Nucleus accumbens (tissue), 56 donors: ENCODE results near the gene MROH2A.
A peak's percentile ranks its signal among the peaks of the same experiment; 100 is the strongest.

Experiments
- DNase-seq, 56 donors: peaks; one replicate each; lab custom pipeline; 2025; lab: John Stamatoyannopoulos, UW

MROH2A gene

GRCh38 chr2:233764264-233764663 lies 13.9 kb upstream of the MROH2A start:
- DNase-seq = no peak

- DNase-seq = no peak
These were observed 13.4 kb upstream of the MROH2A start for GRCh38 chr2:233764761-233765160.

- no peak for DNase-seq
These were observed 11.7 kb upstream of the MROH2A start for GRCh38 chr2:233766416-233766815.

- no peak for DNase-seq
These were observed 10.1 kb upstream of the MROH2A start for GRCh38 chr2:233768076-233768475.

GRCh38 chr2:233769260-233769659 lies 8.9 kb upstream of the MROH2A start:
- DNase-seq = no peak

GRCh38 chr2:233772153-233772552 lies 6.0 kb upstream of the MROH2A start:
- no peak for DNase-seq

GRCh38 chr2:233772583-233772982 lies 5.5 kb upstream of the MROH2A start:
- no peak for DNase-seq

GRCh38 chr2:233773854-233774253 lies 4.3 kb upstream of the MROH2A start:
- DNase-seq = no peak

GRCh38 chr2:233775414-233775813 lies 2.7 kb upstream of the MROH2A start:
- DNase-seq = no peak

- no peak for DNase-seq
These were observed 1.6 kb downstream of the MROH2A start for GRCh38 chr2:233779722-233780121.

- no peak for DNase-seq
These were observed 2.6 kb downstream of the MROH2A start for GRCh38 chr2:233780771-233781170.

GRCh38 chr2:233789554-233789953 lies 11.4 kb downstream of the MROH2A start:
- no peak for DNase-seq

GRCh38 chr2:233791151-233791882 lies 13.2 kb downstream of the MROH2A start:
- DNase-seq = no peak

- DNase-seq = no peak
These were observed 13.8 kb downstream of the MROH2A start for GRCh38 chr2:233791883-233792329.

- DNase-seq = no peak
These were observed 14.6 kb downstream of the MROH2A start for GRCh38 chr2:233792720-233793119.

GRCh38 chr2:233793465-233794127 lies 15.5 kb downstream of the MROH2A start:
- DNase-seq = peak in 11 of 56 donors; percentile 4 to 54 (median 18)

- no peak for DNase-seq
These were observed 16.1 kb downstream of the MROH2A start for GRCh38 chr2:233794128-233794658.

GRCh38 chr2:233795735-233796171 lies 17.6 kb downstream of the MROH2A start:
- DNase-seq = no peak

- no peak for DNase-seq
These were observed 18.1 kb downstream of the MROH2A start for GRCh38 chr2:233796254-233796653.

GRCh38 chr2:233798335-233799086 lies 20.4 kb downstream of the MROH2A start:
- no peak for DNase-seq

- no peak for DNase-seq
These were observed 21.0 kb downstream of the MROH2A start for GRCh38 chr2:233799087-233799665.
